ENCODE results near the gene PRR36. TPM values are rescaled to one million over a fixed set of nuclear protein-coding genes. Genes with fewer than 3 reads are reported as not detected.

Gene PRR36
- total and polyA plus RNA-seq, 10 donors = 0.02 to 0.43 (median 0.09) TPM; not detected in 3

DNA sequence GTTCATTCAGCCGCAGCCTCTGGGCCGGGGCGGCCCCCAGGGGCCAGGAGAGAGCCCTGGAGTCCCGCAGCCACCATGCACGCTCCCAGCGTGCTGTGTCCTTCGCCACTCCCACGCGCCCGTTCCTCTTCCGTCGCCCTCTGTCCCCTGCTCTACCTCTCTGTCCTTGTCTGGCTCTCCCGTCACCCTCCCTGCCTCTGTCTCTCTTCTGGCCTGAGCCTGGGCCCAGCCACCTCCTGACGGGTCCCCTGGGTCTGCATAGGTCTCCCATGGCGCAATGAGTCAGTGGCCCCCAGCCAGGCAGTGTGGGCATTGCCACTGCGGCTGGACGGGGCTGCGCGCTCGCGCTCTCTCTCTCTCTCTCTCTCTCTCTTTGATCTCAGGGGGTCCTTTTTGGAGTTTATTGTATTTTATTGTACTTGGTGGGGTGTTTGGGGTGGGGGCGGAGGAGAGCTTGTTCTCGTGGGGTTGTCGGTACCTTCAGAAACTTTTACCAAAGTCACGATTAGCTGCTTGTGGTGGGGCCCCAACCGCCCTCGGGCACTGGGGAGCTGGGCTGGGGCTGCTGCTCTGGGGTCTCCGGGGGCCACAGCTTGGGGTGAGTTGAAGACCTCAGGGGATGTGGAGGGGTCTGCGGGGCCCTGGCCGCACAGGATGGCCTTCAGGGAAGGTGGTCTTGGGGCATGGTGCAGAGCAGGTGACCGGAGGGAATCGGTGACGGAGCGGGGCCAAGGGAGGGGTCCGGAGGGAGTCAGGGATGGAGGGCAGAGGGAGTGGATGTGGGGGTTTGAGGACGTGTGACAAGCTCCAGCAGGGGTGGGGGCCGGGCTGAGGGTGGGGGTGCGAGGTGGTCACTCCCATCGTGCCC lies 38.7 kb upstream of the PRR36 start:
- DNase-seq = peak; percentile 74
- H3K9me3 ChIP-seq = no peaks in the 10 kb centered on the region

DNA sequence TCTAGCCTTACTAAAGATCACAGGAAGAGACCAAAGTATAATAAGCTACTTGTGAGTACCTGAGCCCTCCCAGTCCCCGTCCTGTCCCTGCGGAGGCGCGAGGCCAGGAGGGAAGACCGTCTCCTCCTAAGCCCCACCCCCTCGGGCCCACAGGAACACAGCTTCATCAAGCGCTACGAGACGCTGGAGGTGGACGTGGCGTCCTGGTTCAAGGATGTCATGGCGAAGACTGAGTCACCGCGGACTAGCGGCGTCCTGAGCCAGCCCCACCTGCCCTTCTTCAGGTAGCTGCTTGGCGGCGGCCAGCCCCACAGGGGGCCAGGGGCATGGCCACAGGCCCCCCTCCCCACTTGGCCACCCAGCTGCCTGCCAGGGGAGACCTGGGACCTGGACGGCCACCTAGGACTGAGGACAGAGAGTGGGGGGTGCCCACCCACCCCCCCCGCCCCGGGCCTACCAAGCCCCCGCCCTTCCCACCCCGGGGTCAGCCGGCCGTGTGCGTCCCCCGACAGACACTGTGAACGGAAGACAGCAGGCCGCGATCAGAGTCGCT lies 38.0 kb upstream of the PRR36 start:
- intact Hi-C loops (cut with DNase I; ENCODE audit: low total_unique reads) = no loop called here
- peak; percentile 73 for DNase-seq
- H3K27ac ChIP-seq = no peak overlapping the region
- H3K9me3 ChIP-seq = no peaks in the 10 kb centered on the region
- 91 to 93% (median 93%) methylated on average over 20 to 31 of the region's 31 CpGs for WGBS, 5 donors
- H3K4me3 ChIP-seq = no peak overlapping the region
- H3K36me3 ChIP-seq = peaks cover 0 to 66% (median 39%) of the 10 kb centered on the region in 6 donors
- no peak for TF ChIP-seq POLR2AphosphoS5 (IDR thresholded peaks at IDR 0.05)
- no peak for TF ChIP-seq CTCF (IDR thresholded peaks at IDR 0.05 in 8 of 11, conservative IDR thresholded peaks at IDR 0.05 in 3 of 11)
- no peak for TF ChIP-seq POLR2A (IDR thresholded peaks at IDR 0.05)
- H3K4me1 ChIP-seq = peaks cover 12 to 66% (median 37%) of the 10 kb centered on the region in 6 donors
- H3K27me3 ChIP-seq (replicated peaks in 1 of 7) = peaks cover 0 to 34% (median 32%) of the 10 kb centered on the region in 7 donors

More for the DNA sequence above, 38.7 kb upstream of the PRR36 start:
- TF ChIP-seq POLR2AphosphoS5 (IDR thresholded peaks at IDR 0.05) (peak in 1 of 3 donors; percentile 57), POLR2A (IDR thresholded peaks at IDR 0.05) (no peak)
- 93 to 96% (median 94%) methylated on average over 36 to 39 of the region's 39 CpGs for WGBS, 5 donors
- no peak overlapping the region for H3K27ac ChIP-seq
- peaks cover 0 to 61% (median 39%) of the 10 kb centered on the region in 6 donors for H3K36me3 ChIP-seq
- intact Hi-C loops (cut with DNase I; ENCODE audit: low total_unique reads) = no loop called here
- peaks cover 0 to 41% (median 39%) of the 10 kb centered on the region in 7 donors for H3K27me3 ChIP-seq (replicated peaks in 1 of 7)
- H3K4me3 ChIP-seq = no peak overlapping the region
- H3K4me1 ChIP-seq = peaks cover 19 to 66% (median 40%) of the 10 kb centered on the region in 6 donors

DNA sequence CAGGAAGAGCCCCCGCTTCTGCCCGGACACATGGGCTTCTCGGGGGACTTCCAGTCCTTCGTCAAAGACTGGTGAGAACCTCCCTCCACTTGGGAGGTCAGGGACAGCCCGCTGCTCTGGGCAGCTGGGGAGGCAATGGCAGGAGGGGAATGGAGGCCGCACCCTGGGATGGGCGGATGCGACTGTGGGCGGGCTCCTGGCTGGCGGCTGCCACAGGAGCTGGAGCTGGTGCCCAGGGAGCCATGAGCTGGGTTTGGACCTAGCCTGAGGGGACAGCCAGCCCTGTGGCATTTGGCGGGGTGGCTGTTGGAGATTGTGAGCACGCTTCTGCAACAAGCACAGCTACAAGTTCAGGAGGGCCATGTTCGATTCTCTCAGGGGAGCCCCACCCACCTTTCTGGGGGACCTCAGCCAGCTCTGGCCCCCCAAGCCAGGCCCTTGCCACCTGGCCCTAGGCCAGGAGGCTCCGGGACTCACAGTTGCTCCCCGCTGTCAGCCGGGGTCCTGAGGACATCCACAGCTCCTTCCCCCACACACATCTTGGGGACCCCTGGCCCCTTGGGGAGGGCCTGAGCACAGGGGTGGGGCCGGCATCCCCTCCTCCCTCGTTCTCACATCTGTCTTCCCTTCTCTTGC lies 37.4 kb upstream of the PRR36 start:
- peak in 2 of 3 donors; percentile 16 to 58 for TF ChIP-seq POLR2AphosphoS5 (IDR thresholded peaks at IDR 0.05)
- TF ChIP-seq POLR2A (IDR thresholded peaks at IDR 0.05) = no peak
- TF ChIP-seq CTCF (IDR thresholded peaks at IDR 0.05 in 8 of 11, conservative IDR thresholded peaks at IDR 0.05 in 3 of 11) = no peak
- 81 to 86% (median 84%) methylated on average over 12 to 18 of the region's 18 CpGs for WGBS, 5 donors
- Histone ChIP-seq H3K27ac (peak overlapping the region in 1 of 8 donors; percentile 38), H3K4me3 (no peak overlapping the region), H3K9me3 (no peaks in the 10 kb centered on the region), H3K4me1 (peaks cover 8 to 66% (median 35%) of the 10 kb centered on the region in 6 donors), H3K27me3 (replicated peaks in 1 of 7) (peaks cover 0 to 28% (median 26%) of the 10 kb centered on the region in 7 donors), H3K36me3 (peaks cover 0 to 72% (median 39%) of the 10 kb centered on the region in 6 donors)
- peak; percentile 75 for DNase-seq
- intact Hi-C loops (cut with DNase I; ENCODE audit: low total_unique reads) = no loop called here

- 93 to 96% (median 94%) methylated on average over 34 to 54 of the region's 54 CpGs for whole genome bisulfite sequencing, 5 donors
- Histone ChIP-seq H3K27ac (peak overlapping the region in 1 of 8 donors; percentile 38), H3K9me3 (no peaks in the 10 kb centered on the region), H3K27me3 (replicated peaks in 1 of 7) (peaks cover 0 to 18% (median 15%) of the 10 kb centered on the region in 7 donors), H3K4me3 (no peak overlapping the region), H3K4me1 (peaks cover 0 to 66% (median 34%) of the 10 kb centered on the region in 6 donors), H3K36me3 (peaks cover 0 to 83% (median 45%) of the 10 kb centered on the region in 6 donors)
- peak; percentile 77 for DNase-seq
- TF ChIP-seq POLR2AphosphoS5 (IDR thresholded peaks at IDR 0.05) = peak in 1 of 3 donors; percentile 31
- TF ChIP-seq POLR2A (IDR thresholded peaks at IDR 0.05) = no peak
- intact Hi-C loops (cut with DNase I; ENCODE audit: low total_unique reads) = no loop called here
Observed at GRCh38 chr19:7910321-7911161, 36.4 kb upstream of the PRR36 start.
